ENCODE data around the gene CCDC120. TPM values are rescaled to one million over a fixed set of nuclear protein-coding genes. Genes with fewer than 3 reads are reported as not detected.

CCDC120 gene
- total and polyA plus RNA-seq, 2 donors from 2014 or later: 5.2 to 13.7 TPM

- intact Hi-C loops (cut with DNase I): no loop called here
- no peaks in the 10 kb centered on the region for H3K27me3 ChIP-seq (ENCODE audit: control insufficient read depth, insufficient read depth, low read length)
- FAIRE-seq (no peak), DNase-seq (no peak)
- no peaks in the 10 kb centered on the region for H3K9me3 ChIP-seq (ENCODE audit: control insufficient read depth in 2 of 3, insufficient read depth in 1 of 3, low read length in 3 of 3)
- H3K27ac ChIP-seq (ENCODE audit: low read depth in 2 of 2, low read length in 2 of 2): peak overlapping the region; percentile 53 to 76
- TF ChIP-seq, protein P1, sequence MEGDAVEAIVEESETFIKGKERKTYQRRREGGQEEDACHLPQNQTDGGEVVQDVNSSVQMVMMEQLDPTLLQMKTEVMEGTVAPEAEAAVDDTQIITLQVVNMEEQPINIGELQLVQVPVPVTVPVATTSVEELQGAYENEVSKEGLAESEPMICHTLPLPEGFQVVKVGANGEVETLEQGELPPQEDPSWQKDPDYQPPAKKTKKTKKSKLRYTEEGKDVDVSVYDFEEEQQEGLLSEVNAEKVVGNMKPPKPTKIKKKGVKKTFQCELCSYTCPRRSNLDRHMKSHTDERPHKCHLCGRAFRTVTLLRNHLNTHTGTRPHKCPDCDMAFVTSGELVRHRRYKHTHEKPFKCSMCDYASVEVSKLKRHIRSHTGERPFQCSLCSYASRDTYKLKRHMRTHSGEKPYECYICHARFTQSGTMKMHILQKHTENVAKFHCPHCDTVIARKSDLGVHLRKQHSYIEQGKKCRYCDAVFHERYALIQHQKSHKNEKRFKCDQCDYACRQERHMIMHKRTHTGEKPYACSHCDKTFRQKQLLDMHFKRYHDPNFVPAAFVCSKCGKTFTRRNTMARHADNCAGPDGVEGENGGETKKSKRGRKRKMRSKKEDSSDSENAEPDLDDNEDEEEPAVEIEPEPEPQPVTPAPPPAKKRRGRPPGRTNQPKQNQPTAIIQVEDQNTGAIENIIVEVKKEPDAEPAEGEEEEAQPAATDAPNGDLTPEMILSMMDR (IDR thresholded peaks at IDR 0.05; ENCODE audit: borderline replicate concordance, extremely low read depth, insufficient read depth): no peak
- H3K4me1 ChIP-seq (ENCODE audit: control insufficient read depth in 2 of 3, insufficient read depth in 2 of 3, low read depth in 1 of 3, low read length in 3 of 3): no peaks in the 10 kb centered on the region
- H3K9ac ChIP-seq (ENCODE audit: low read length in 3 of 3): no peak overlapping the region
- no peaks in the 10 kb centered on the region for H3K36me3 ChIP-seq (ENCODE audit: control insufficient read depth in 2 of 3, insufficient read depth in 3 of 3, low read length in 3 of 3)
- H3K4me3 ChIP-seq (ENCODE audit: low read length in 3 of 3): peak overlapping the region in 1 of 3 donors; percentile 78
Measured at GRCh38 chrX:49101629-49101984, 42.8 kb downstream of the CCDC120 start.

- Histone ChIP-seq H3K27me3 (ENCODE audit: control insufficient read depth, insufficient read depth, low read length) (no peaks in the 10 kb centered on the region), H3K4me1 (ENCODE audit: control insufficient read depth in 2 of 3, insufficient read depth in 2 of 3, low read depth in 1 of 3, low read length in 3 of 3) (no peaks in the 10 kb centered on the region), H3K36me3 (ENCODE audit: control insufficient read depth in 2 of 3, insufficient read depth in 3 of 3, low read length in 3 of 3) (no peaks in the 10 kb centered on the region), H3K4me3 (ENCODE audit: low read length in 3 of 3) (no peak overlapping the region), H3K9me3 (ENCODE audit: control insufficient read depth in 2 of 3, insufficient read depth in 1 of 3, low read length in 3 of 3) (no peaks in the 10 kb centered on the region), H3K27ac (ENCODE audit: low read depth in 2 of 2, low read length in 2 of 2) (no peak overlapping the region), H3K9ac (ENCODE audit: low read length in 3 of 3) (no peak overlapping the region)
- intact Hi-C loops (cut with DNase I): no loop called here
- DNase-seq (peak in 4 of 5 donors; percentile 36 to 50 (median 46)), FAIRE-seq (no peak)
- TF ChIP-seq, protein P1 (IDR thresholded peaks at IDR 0.05; ENCODE audit: borderline replicate concordance, extremely low read depth, insufficient read depth): no peak
Measured at GRCh38 chrX:49102190-49102589, 43.4 kb downstream of the CCDC120 start.

GRCh38 chrX:49103637-49104036 is 44.8 kb downstream of the CCDC120 start:
- H3K27me3 ChIP-seq (ENCODE audit: control insufficient read depth, insufficient read depth, low read length): no peaks in the 10 kb centered on the region
- no peak overlapping the region for H3K4me3 ChIP-seq (ENCODE audit: low read length in 3 of 3)
- H3K27ac ChIP-seq (ENCODE audit: low read depth in 2 of 2, low read length in 2 of 2): no peak overlapping the region
- TF ChIP-seq, protein P1 (IDR thresholded peaks at IDR 0.05; ENCODE audit: borderline replicate concordance, extremely low read depth, insufficient read depth): no peak
- no peaks in the 10 kb centered on the region for H3K4me1 ChIP-seq (ENCODE audit: control insufficient read depth in 2 of 3, insufficient read depth in 2 of 3, low read depth in 1 of 3, low read length in 3 of 3)
- FAIRE-seq (no peak), DNase-seq (no peak)
- H3K9ac ChIP-seq (ENCODE audit: low read length in 3 of 3): no peak overlapping the region
- intact Hi-C loops (cut with DNase I): no loop called here
- no peaks in the 10 kb centered on the region for H3K36me3 ChIP-seq (ENCODE audit: control insufficient read depth in 2 of 3, insufficient read depth in 3 of 3, low read length in 3 of 3)
- H3K9me3 ChIP-seq (ENCODE audit: control insufficient read depth in 2 of 3, insufficient read depth in 1 of 3, low read length in 3 of 3): no peaks in the 10 kb centered on the region

DNA sequence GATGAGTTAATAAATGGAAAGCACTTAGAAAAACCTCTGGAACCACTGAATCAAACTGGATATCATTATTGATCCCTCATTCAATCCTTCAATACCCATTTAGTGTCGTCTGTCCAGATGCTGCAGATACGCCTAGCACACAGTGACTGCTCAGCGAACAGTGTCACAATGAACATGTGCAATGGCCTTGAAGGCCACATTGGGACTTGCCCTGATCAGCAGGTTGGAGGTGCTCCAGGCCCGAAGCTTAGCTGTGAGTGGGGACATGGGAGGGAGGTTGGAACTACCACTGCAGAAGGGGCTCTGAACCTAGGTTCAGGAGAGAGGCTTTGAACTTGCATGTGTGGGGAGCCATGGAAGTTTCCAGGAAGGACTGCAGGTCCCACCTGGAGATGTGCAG is 47.5 kb downstream of the CCDC120 start:
- intact Hi-C loops (cut with DNase I): no loop called here
- H3K4me3 ChIP-seq (ENCODE audit: low read length in 3 of 3): no peak overlapping the region
- TF ChIP-seq, protein P1 (IDR thresholded peaks at IDR 0.05; ENCODE audit: borderline replicate concordance, extremely low read depth, insufficient read depth): no peak
- H3K27me3 ChIP-seq (ENCODE audit: control insufficient read depth, insufficient read depth, low read length): no peaks in the 10 kb centered on the region
- H3K9me3 ChIP-seq (ENCODE audit: control insufficient read depth in 2 of 3, insufficient read depth in 1 of 3, low read length in 3 of 3): no peaks in the 10 kb centered on the region
- no peak overlapping the region for H3K9ac ChIP-seq (ENCODE audit: low read length in 3 of 3)
- H3K27ac ChIP-seq (ENCODE audit: low read depth in 2 of 2, low read length in 2 of 2): no peak overlapping the region
- DNase-seq (no peak), FAIRE-seq (no peak)
- H3K36me3 ChIP-seq (ENCODE audit: control insufficient read depth in 2 of 3, insufficient read depth in 3 of 3, low read length in 3 of 3): peaks cover 0 to 3% (median 0%) of the 10 kb centered on the region in 3 donors
- no peaks in the 10 kb centered on the region for H3K4me1 ChIP-seq (ENCODE audit: control insufficient read depth in 2 of 3, insufficient read depth in 2 of 3, low read depth in 1 of 3, low read length in 3 of 3)
